Activated B cell treated with CpG ODN at 0.5 μM for 24 hours (primary cell): Measurements from ENCODE around the gene BPI. TPM values are rescaled to one million over a fixed set of nuclear protein-coding genes. Genes with fewer than 3 reads are reported as not detected.

Source experiments
- ATAC-seq: fragments of 200-7000 bp; cut with Tn5 transposase; one replicate; pipeline ENCODE4 v1.10.0; 2021; ENCODE audit warnings: low read depth, mild to moderate bottlenecking, moderate library complexity
- CTCF ChIA-PET: fragments of 350-600 bp; sonication (Branson Sonifier 250); formaldehyde crosslinking; loops from one replicate; lab custom pipeline; 2021; ENCODE audit warnings: antibody characterized with exemption; lab: Charles Lee
- POLR2A ChIA-PET: fragments of 350-600 bp; sonication (Branson Sonifier 250); formaldehyde crosslinking; loops from one replicate; lab custom pipeline; 2021; ENCODE audit warnings: antibody characterized with exemption; lab: Charles Lee
- DNase-seq: peaks from one replicate; pipeline ENCODE4 v3.0.0; 2022
- H3K27ac Mint-ChIP-seq: one replicate; pipeline ENCODE4 v1.8.0; 2020; ENCODE audit warnings: mixed read lengths
- H3K27me3 Mint-ChIP-seq: one replicate; pipeline ENCODE4 v1.8.0; 2021; ENCODE audit warnings: mixed read lengths
- H3K36me3 Mint-ChIP-seq: one replicate; pipeline ENCODE4 v1.8.0; 2021; ENCODE audit warnings: low read depth, mixed read lengths
- H3K4me1 Mint-ChIP-seq: one replicate; pipeline ENCODE4 v1.8.0; 2021; ENCODE audit warnings: mixed read lengths
- H3K4me3 Mint-ChIP-seq: one replicate; pipeline ENCODE4 v1.8.0; 2020; ENCODE audit warnings: mild to moderate bottlenecking, mixed read lengths
- H3K9me3 Mint-ChIP-seq: one replicate; pipeline ENCODE4 v1.8.0; 2020; ENCODE audit warnings: mixed read lengths
- CTCF ChIP-seq: fragments of 200-600 bp; IDR thresholded peaks from one replicate; pipeline ENCODE4 v1.8.0; 2022; ENCODE audit warnings: antibody characterized with exemption, mild to moderate bottlenecking
- intact Hi-C: fragments of 100-400 bp; cut with micrococcal nuclease; formaldehyde crosslinking; loops from one replicate; pipeline ENCODE4 v1.15.1; 2024
- total RNA-seq: library from RNA; stranded (reverse); gene quantifications from 2 replicates; pipeline ENCODE4 v1.2.3, GENCODE V29; 2022

The BPI gene
- total RNA-seq, 1 donor from 2014 or later = not detected

- ChIA-PET CTCF (no interaction called here), POLR2A (no interaction called here)
- ATAC-seq (no peak), DNase-seq (no peak)
- Mint-ChIP-seq H3K9me3 (no peaks in the 10 kb centered on the region), H3K27ac (no peak overlapping the region), H3K36me3 (no peaks in the 10 kb centered on the region), H3K4me1 (no peaks in the 10 kb centered on the region), H3K4me3 (no peak overlapping the region), H3K27me3 (peaks cover 21% of the 10 kb centered on the region)
- intact Hi-C loops = no loop called here
- TF ChIP-seq CTCF = no peak
Measured at GRCh38 chr20:38315290-38315966, 11.5 kb downstream of the BPI start.

- Mint-ChIP-seq H3K9me3 (no peaks in the 10 kb centered on the region), H3K4me1 (no peaks in the 10 kb centered on the region), H3K4me3 (no peak overlapping the region), H3K36me3 (no peaks in the 10 kb centered on the region), H3K27me3 (peaks cover 14% of the 10 kb centered on the region), H3K27ac (no peak overlapping the region)
- ChIA-PET CTCF (no interaction called here), POLR2A (no interaction called here)
- intact Hi-C loops = no loop called here
- ATAC-seq (no peak), DNase-seq (no peak)
- TF ChIP-seq CTCF = no peak
Measured at GRCh38 chr20:38316341-38316740, 12.4 kb downstream of the BPI start.

DNA sequence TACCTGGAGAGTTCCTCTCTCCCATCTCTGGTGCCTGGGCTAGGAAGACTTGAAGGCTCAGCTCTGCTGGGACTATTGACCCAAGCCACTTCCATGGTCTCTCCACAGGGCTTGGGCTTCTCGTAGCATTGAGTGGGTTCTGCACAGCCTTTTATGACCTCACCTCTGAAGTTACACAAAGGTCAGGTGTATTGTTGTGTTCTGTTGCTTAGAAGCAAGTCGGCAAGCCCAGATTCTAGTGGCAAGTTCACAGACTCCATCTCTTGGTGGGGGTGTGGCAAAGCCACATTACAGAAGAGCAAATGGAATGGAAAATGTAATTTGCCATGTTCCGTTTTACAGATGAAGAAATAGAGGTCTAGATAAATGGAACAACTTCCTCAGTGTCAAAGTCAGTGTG lies 13.5 kb downstream of the BPI start:
- POLR2A ChIA-PET = no interaction called here
- no peaks in the 10 kb centered on the region for H3K36me3 Mint-ChIP-seq
- TF ChIP-seq CTCF = no peak
- H3K4me1 Mint-ChIP-seq = no peaks in the 10 kb centered on the region
- H3K27me3 Mint-ChIP-seq = peaks cover 15% of the 10 kb centered on the region
- no peak overlapping the region for H3K27ac Mint-ChIP-seq
- H3K4me3 Mint-ChIP-seq = no peak overlapping the region
- no peaks in the 10 kb centered on the region for H3K9me3 Mint-ChIP-seq
- CTCF ChIA-PET = interaction anchor here (1.0 kb wide), 1 partner anchor 8 kb away, joined by 3 read pairs; no protein-coding TSS in a partner anchor
- ATAC-seq = no peak
- DNase-seq = no peak
- intact Hi-C loops = no loop called here

DNA sequence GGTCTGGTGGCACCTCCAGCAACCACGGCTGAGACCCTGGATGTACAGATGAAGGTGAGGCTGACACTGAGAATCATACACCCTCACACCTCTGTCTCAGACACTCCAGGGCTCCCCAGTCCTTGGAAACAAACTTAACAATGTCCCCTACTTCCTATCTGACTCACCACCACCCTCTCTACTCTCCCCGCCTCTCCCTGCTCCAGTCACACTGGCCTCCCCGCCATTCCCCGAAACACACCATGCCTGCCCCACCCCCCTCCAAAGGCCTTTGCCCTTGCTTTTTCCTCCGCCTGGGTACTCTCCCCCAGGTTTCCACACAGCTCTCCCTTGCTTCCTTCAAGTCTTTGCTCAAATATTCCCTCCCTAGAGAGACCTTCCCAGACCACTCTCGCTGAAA lies 16.3 kb downstream of the BPI start:
- H3K9me3 Mint-ChIP-seq = no peaks in the 10 kb centered on the region
- no peak overlapping the region for H3K27ac Mint-ChIP-seq
- ChIA-PET CTCF (no interaction called here), POLR2A (no interaction called here)
- H3K36me3 Mint-ChIP-seq = no peaks in the 10 kb centered on the region
- DNase-seq (no peak), ATAC-seq (no peak)
- no peak for TF ChIP-seq CTCF
- peaks cover 15% of the 10 kb centered on the region for H3K27me3 Mint-ChIP-seq
- no peaks in the 10 kb centered on the region for H3K4me1 Mint-ChIP-seq
- intact Hi-C loops = no loop called here
- no peak overlapping the region for H3K4me3 Mint-ChIP-seq

DNA sequence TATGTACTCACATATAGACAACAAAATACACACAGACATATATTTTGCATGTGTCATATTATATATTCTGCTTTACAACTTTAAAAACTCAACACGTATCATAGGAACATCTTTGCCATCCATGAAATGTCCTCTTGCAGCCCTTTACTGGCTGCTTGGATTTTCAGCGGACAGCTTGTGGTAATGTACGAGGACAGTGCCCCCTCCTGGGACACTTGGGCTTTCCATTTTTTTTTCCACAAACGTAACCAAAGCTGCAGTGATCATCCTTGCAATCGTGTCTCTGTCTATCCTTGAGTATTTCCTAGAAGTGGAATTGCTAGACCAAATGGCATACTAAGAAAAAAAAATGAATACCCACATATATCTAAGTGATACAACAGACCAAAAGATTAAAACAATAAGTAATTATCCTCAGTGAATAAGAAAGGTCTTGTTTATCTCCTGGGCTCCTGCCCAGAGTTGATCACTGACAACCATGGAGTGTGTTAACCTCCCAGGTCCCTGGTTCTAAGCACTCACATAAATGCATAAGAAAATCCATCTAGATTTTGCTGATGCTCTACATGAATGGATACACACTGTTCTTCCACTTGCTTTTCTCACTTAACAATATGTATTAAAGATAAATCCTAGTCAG lies 18.1 kb downstream of the BPI start:
- Mint-ChIP-seq H3K27ac (no peak overlapping the region), H3K4me1 (no peaks in the 10 kb centered on the region), H3K4me3 (no peak overlapping the region), H3K27me3 (peaks cover 13% of the 10 kb centered on the region), H3K9me3 (peaks cover 4% of the 10 kb centered on the region), H3K36me3 (no peaks in the 10 kb centered on the region)
- no peak for TF ChIP-seq CTCF
- intact Hi-C loops = no loop called here
- DNase-seq = no peak
- CTCF ChIA-PET = interaction anchor here (1.0 kb wide), 1 partner anchor 264 kb away, joined by 4 read pairs; no protein-coding TSS in a partner anchor
- POLR2A ChIA-PET = no interaction called here
- no peak for ATAC-seq
